Limb (tissue), 2 donors: Measurements from ENCODE around the gene CPEB3.

Experiments used
- DNase-seq, 2 donors: peaks; one replicate each; pipeline ENCODE4 v3.0.0-alpha.2; 2016; ENCODE audit errors: extremely low spot score in 2 of 2

The CPEB3 gene

DNA sequence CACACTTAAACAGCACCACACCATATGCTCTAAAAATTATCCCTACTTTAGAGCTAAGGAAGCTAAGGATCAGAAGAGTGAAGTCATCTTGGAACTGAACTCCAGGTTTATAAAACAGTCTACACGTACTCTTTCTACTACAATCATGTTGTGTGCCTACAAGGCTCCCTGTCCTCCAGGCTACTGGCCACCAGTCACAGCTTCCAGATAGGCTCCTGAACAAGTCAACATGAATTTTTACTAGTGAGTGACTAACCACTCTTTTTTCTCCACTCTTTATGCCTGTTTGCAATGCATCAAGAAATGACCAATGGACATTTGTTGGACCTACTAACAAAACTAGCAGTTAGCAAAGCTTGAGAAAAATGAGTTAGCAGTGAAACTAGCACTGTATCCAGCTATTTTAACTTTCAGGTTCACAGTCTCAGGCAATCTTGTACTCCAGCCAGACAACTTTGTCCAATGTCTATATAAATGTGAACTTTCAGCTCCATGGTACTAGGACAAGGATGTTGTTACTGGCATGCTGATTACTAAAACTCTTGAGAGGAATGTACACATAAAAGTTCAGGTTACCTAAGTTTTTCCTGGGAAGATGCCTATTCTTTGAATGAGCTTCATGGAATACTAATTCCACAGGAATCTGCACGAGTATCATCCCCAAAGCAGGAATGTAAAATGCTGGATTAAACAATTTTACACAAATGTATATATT lies 187.3 kb downstream of the CPEB3 start:
- DNase-seq: peak in 1 of 2 donors; percentile 43

DNA sequence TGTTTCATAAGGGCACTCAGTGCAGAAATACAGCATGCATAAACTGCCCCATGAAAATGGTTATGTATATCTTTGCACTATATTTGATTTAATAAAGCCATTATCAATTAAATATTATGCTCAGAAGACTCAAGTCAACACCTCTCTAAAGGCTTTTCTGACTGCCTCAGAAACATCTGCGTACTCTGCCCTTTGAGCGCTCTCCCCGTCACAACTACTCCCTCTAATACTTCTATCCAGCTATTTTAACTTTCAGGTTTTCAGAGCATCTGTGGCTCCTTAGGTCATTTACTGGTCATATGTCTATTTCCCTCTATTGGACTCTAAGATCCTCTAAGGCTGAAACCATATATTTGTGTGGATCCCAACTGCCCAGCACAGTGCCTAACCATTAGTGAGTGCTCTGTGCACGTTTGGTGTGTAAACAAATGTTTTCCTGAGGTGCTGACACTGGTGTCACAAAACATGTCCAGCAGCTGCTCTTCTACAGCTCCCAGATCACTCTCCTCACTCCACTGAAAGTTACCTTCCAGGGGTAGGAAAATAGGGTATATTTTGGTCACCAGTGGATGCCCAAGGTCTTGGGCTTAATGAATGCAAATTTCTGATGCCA lies 188.2 kb downstream of the CPEB3 start:
- no peak for DNase-seq

DNA sequence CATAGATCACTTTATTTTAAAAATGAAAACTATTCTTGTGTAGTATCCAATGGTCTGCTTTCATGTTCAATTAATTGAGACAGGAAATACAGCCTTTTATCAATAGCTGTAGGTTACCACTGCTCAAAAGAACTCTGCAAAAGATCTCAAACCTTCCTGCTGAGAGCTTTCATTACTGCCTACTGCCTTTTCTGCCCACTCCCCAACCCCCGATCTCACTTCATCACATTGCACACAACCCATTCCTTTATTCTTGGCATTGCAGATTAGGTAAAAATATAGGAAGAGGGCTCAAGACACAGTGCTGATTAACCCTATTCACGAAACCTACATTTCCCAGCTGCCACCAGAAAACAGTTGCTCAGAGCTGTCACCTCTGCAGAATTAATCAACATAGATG lies 195.9 kb downstream of the CPEB3 start:
- DNase-seq: no peak

DNA sequence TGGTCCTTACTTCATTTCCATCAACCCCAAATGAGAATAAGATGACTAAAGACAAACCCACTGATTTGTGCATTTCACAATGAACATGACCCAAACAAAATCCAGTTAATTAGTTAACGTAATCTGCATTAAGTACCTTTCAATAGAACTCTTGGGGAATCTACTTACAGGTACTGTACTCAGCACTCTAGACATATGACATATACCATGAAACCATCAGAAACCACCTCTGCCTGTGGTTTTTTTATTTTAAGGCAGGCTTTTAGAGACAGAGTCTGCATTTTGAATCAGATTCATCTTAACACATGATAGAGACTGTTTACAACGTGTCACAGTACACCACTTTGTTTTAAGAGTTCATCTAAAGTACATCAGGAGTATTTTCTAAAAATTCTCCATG lies 198.9 kb downstream of the CPEB3 start:
- DNase-seq: no peak

DNA sequence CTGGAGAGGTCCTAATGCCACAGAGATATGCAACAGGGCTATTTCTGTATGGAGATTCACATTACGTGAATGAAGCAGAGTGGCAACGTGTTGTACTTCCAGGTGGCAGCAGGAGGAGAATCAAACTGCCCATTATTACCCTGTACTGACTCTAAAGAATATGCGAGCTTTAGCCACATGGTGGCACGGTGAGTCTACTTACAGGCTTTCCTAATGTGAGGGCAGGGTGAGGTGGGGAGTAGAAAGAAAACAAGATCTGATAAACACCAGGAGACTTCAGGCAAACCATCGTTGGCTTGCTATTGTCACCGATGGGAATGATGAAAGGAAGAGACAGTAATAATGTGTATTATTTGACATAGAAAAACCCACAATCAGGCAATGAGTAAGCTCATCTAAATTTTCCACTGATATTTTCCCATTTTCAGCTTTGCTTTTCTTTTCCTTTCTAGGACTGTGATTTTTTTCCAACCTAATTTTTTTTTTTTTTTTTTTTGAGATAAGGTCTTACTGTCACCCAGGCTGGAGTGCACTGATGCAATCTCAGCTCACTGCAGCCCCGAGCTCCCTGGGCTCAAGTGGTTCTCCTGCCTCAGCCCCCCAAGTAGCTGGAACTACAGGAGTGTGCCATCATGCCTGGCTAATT lies 203.0 kb downstream of the CPEB3 start:
- DNase-seq: peak; percentile 56 to 72

DNA sequence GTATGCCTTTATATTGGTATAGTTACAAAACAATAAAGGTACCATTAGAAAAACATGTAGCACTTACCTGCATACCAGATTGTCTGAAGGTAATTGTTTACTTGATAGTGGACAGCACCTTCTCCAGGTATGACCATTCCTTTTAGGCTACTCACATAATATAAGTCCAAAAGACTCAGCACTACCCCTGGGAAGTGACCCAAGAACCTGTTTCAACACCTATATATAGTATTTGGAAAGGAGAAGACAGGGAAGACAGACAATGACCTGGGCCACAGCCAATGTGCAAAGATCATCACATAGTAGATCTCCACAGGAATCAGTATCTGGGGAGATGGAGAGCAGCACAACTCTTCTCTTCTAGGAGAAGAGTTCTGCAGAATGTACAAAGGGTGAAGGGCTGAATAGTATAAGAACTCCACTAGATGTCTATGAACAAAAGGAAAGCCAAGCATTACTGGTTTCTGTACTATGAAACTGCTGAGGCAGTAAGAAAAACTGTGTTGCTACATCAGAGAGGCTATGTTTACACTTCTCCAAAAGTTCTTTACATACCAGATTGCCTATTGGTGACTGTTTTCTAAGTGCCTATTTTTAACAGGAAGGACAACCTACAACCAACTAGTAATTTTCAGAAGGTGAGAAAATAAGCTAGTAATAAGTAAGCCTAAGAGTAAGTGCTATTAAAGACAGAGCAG lies 208.1 kb downstream of the CPEB3 start:
- no peak for DNase-seq

DNA sequence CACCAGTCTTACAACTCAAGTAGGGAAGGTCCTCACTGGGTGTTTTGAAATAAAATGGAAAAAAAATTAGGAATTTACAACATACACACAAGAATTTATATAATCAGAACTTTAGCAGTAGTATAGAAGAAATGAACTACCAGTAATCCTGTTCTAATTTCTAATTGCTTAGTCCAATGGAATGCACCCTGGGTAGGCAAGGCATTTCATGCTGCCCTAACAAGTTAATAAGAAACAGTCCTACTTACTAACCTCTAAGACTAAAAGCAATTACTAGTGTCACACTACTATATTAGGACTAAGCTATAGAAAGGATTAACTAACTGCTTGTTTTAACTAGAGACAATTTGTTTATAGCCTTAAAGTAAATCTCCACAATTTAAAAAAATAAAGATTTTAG lies 209.2 kb downstream of the CPEB3 start:
- no peak for DNase-seq

DNA sequence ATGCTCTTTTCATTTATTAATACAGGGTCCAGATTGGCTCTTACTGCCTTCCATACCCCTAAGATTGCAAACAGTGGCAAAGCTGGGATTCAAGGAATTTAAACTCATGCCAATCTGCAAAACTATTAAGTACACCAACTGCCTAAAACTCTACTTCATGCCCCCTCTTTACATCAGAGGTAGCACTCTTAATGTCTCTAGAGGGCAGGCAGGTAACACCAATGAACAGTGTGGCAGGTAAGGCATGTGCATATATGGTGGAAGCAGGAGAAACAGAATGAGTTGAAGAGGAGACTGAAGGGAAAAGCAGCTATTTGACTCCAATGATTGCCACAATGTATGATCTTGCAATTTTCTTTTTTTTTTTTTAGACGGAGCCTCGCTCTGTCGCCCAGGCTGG lies 210.6 kb downstream of the CPEB3 start:
- DNase-seq: no peak

DNA sequence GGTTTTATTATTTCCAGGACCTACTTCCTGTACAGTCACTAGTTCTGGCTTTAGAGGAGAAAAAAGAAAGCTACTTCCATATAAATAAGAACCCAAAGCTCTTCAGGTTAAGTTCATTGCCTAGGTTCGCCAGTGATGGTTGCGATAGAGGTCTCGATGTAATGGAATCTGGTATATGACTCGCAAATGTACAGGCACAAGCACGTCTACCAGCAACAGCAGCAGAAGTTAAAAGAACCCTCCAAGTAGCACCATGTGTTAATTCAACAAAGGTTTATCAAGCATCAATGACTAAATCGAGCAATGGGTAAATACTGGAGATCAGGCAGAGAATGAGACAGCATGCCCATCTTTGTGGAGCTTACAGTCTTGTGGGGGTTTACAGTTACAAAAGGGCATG lies 211.9 kb downstream of the CPEB3 start:
- no peak for DNase-seq

DNA sequence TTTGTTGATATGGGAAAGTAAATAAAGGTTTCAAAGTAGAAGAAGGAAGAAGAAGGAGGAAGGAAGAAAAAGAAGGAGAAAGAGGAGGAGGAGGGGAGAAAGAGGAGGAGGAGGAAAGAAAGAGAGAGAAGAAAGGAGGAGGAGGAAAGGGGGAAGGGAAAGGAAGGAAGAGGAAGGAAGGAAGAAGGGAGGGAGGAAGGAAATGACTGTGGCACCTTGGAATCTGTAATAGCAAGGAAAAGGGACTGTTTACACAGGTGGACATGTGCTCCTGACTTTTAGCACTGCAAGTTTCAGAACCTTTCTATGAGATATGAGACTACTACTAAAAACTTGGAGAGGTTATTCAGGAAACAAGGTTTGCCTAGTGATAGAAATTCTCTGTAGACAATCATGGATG lies 214.2 kb downstream of the CPEB3 start:
- DNase-seq: no peak

DNA sequence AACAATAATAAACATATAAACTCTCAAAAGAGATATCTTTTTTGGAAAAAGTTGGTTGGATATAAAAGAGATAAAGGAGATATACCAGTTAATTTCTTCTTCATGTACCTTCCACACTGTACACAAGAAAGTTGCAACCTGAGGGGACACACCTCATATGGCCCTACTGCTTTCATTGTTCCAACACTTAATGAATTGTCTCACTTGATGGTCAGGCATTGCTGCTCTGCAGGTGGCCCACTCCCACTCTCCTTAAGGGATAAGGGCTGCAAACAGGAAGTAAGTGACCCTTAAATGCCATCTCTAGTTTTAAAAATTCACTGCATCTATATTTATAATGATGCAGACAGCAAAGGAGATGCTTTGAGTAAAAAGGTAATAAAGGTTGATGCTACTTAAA lies 215.0 kb downstream of the CPEB3 start:
- no peak for DNase-seq

DNA sequence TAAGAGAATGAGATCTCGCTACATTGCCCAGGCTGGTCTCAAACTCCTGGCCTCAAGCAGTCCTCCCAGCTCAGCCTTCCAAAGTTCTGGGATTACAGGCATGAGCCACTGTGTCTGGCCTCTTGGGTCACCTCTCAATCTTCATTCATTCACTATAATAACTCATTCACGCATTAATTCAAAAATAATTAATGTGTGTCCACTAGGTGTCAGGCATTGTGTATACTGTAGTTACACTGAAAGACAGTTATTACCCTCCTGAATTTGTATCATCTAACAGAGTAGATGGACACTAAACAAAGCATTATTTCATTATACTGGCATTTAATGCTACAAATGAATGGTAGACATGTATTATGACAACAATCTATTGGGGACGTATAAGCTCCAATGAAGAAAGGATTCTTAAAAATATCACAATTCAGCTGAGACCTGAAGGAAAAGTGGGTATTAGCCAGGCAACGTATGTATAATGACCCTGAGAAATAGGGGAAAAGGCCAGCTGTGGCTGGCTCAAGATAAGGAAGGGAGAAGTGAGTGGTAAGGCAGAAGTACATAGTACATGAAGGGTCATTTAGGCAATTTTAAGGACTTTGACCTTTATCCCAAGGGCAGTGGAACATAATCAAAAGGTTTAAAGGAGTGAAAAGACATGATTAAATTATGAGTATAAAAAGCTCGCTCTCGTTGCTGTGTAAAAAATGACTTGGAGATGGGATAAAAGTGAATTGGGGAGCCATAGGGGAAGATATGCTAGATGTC lies 216.6 kb downstream of the CPEB3 start:
- no peak for DNase-seq

DNA sequence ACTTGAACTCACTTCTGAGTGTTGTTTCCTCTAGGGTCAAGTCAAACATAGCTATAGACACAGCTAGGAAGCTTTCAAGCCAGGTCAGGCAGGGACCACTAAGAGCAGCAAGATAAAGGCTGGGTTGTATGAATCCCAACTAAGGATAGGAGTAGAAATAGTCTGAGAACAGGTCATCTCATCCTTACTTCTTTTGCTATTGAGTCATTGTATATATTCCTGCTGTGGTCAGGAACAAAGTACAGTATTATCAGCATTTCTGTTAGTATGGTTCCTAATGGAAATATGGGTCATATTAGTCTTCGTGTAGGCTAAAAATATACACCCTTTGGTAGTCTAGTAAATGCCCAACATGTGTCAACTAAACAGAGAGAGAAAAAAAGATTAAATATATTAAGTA lies 222.0 kb downstream of the CPEB3 start:
- no peak for DNase-seq

DNA sequence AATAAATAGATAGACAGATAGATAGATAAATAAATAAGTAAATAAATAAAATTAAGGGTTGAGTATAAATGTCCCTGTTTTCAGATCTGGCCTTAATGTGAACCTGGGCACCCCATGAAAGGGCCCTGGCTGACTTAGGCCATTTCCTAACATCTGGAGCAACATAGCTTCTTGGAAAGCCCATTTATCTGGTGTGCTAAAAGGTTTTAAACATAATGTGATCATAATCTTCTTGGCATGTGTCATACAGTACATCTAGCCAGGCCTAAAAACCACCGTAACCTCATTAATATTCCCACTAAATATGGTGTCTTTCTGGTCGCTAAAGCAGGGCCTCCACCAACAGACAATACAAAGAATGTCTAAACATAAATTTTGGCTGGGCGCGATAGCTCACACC lies 224.5 kb downstream of the CPEB3 start:
- DNase-seq: no peak

DNA sequence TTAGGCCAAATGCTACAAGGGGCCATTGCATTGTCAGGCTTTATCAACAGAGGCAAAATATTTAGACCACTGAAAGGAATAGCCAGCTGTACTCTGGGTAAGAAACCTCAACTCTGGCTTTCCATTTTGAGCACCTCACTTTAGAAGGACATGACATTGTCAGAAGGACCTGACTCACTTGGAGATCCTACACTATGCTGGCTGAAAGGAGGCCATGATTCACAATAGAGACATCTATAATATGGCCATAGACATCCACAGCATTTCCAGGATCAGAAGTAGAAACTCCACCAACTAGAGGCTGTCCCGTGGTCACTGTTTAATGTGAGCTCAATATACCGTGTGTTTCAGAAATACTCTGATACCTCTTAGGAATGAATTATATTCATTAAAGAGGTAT lies 226.4 kb downstream of the CPEB3 start:
- no peak for DNase-seq

DNA sequence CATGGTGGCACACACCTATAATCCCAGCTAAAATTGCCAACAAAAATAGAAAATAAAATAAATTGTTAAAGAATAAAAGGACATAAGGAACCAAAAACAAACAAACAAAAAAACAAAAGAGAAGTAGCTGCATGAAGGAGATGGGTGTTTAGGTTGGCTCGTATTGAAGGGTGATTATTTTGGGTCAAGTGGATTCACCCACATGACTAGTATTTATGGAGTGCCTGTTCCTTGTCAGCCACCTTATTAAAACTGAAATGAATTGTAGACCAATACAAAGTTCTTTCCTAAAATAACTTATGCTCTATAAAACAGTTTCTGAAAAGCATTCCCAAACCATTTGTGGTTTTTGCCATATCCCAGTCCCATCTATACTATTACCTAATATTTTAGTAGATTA lies 228.6 kb downstream of the CPEB3 start:
- DNase-seq: no peak

DNA sequence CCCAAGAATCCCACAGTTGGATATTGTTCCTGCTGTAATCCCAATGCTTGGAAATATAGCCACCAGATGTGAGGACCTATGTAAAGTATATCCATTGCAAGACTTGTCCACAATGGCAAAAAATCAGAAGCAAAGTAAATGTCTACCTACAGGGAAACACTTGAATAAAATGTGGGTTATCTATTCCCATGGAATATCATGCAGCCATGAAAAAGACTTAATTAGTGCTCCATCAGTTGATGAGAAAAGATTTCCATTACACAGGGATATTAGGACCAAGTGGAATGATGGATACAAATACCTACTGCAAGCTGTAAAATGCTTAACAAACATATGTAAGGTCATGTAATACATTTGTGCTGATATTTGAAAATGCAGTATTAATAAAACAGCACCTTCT lies 236.1 kb downstream of the CPEB3 start:
- no peak for DNase-seq

DNA sequence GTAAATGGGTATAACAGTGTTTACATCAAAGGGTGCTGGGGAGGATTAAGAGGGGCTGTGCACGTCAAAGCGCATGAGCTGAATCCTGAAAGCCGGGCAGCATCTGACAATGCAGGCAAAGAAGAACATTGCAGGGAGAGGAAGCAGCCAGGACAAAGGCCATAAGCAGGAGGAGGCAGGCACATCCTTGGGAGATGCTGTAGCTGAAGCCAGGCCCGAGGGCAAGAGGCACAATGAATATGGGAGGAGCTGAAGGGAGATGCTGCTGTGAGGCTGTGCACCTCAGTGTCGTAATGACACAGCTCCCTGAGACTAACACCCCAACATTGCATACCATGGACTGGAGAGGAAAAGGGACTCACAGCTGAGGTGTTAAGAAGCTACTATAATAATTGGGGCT lies 238.1 kb downstream of the CPEB3 start:
- no peak for DNase-seq

DNA sequence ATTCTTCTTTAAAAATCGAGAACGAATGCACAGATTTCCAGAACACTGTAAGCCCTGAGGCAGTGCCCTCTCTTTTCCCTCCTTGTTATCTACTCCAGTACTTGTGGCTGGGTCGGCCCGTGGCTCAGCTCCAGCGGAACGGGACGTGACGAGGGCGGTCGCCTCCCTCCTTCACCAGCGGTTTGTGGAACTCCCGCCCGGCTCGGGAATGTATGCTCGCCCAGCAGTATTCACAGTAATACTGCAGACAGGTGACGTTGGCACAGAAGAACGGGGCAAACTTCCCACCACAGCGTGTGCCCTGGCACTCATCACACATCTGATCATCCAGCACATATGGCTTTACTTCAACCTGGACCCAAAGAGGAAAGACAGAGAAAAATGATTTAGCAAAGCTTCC lies 238.8 kb downstream of the CPEB3 start:
- no peak for DNase-seq

DNA sequence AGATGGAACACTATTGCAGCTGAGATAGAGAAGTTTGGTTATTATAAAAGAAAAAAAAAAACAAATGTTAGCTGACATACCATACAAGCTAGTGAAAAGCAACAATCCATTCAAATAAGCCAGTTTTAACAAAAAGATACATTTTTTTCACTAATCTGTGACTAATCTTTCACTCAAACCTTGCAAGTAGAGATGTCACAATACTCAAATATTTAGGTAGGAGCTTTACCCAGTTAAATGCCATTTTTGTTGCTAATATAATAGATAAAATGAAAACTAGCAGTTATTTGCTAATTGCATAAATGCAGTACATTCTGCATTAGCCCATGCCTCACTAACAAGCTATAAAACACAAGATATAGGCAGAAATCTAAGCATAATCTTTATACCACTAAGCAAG lies 243.7 kb downstream of the CPEB3 start:
- no peak for DNase-seq

DNA sequence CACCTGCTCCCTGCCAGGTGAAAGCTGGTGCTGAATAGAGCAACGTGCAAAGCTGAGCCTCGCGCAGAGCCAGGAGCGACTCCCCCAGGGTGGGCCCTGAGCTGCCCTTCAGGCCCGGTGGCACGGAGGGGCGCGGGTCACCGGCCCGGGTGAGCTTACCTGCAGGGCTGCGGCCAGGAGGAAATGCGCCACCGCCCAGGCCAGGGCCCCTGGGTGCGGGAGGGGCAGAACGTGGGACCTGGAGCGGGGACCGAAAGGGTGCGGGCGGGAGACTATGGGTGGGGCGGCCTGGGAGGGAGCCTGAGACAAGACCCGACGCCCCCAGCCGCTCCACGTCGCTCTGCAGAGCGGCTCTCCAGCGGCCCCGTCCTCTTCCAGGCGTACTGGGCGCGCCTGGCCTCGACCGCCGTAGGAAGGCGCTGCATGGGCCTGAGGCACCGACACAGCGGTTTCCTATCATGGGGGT lies 245.2 kb downstream of the CPEB3 start:
- DNase-seq: peak in 1 of 2 donors; percentile 35

DNA sequence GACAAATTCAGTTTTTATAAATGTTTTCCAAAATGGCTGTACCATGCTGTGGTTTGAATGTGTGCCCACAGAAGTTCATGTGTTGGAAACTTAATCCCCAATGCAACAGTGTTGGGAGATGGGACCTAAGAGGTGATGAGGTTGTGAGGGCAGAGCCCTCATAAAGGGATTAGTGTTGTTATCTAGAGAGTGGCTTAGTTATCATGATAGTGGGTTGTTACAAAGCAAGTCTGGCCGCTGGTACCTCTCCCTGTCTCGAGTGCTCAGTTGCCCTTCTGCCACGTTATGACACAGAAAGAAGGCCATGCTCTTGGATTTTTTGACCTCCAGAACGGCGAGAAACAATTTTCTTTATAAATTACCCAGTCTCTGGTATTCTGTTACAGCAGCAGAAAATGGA lies 248.3 kb downstream of the CPEB3 start:
- DNase-seq: no peak
